Measurements from ENCODE around the gene GRPEL1.

GRCh38 chr4:7013175-7013574, 54.7 kb downstream of the GRPEL1 start:
- TF ChIP-seq, protein P1, sequence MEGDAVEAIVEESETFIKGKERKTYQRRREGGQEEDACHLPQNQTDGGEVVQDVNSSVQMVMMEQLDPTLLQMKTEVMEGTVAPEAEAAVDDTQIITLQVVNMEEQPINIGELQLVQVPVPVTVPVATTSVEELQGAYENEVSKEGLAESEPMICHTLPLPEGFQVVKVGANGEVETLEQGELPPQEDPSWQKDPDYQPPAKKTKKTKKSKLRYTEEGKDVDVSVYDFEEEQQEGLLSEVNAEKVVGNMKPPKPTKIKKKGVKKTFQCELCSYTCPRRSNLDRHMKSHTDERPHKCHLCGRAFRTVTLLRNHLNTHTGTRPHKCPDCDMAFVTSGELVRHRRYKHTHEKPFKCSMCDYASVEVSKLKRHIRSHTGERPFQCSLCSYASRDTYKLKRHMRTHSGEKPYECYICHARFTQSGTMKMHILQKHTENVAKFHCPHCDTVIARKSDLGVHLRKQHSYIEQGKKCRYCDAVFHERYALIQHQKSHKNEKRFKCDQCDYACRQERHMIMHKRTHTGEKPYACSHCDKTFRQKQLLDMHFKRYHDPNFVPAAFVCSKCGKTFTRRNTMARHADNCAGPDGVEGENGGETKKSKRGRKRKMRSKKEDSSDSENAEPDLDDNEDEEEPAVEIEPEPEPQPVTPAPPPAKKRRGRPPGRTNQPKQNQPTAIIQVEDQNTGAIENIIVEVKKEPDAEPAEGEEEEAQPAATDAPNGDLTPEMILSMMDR (IDR thresholded peaks at IDR 0.05; ENCODE audit: insufficient read depth, low read length), result no peak
- TF ChIP-seq REST (IDR thresholded peaks at IDR 0.05; ENCODE audit: insufficient replicate concordance, low read depth), result no peak

Data from HL-60 (cell line).